Measurements from ENCODE around the gene SLC8A3. TPM values are rescaled to one million over a fixed set of nuclear protein-coding genes. Genes with fewer than 3 reads are reported as not detected.

The SLC8A3 gene
- total RNA-seq, 1 donor from 2014 or later, result 0.68 TPM

Other genes with a start within 250 kb of the SLC8A3 start
- gene COX16, start 170.7 kb upstream of the SLC8A3 start, total RNA-seq, result 41.0 and 71.0 TPM in 2 replicates
- gene SYNJ2BP, start 228.1 kb upstream of the SLC8A3 start, total RNA-seq, result 20.1 and 29.1 TPM in 2 replicates

Data from dermis blood vessel endothelial cell (primary cell).